ENCODE measurements around the gene CCDC177. TPM values are rescaled to one million over a fixed set of nuclear protein-coding genes. Genes with fewer than 3 reads are reported as not detected.
"Not testable (repeated sequence)": the region's sequence is repeated elsewhere in the genome, so short reads cannot be mapped to it uniquely, and the experiment has no call there.

The CCDC177 gene
- total RNA-seq, 1 donor from 2014 or later: not detected

DNA sequence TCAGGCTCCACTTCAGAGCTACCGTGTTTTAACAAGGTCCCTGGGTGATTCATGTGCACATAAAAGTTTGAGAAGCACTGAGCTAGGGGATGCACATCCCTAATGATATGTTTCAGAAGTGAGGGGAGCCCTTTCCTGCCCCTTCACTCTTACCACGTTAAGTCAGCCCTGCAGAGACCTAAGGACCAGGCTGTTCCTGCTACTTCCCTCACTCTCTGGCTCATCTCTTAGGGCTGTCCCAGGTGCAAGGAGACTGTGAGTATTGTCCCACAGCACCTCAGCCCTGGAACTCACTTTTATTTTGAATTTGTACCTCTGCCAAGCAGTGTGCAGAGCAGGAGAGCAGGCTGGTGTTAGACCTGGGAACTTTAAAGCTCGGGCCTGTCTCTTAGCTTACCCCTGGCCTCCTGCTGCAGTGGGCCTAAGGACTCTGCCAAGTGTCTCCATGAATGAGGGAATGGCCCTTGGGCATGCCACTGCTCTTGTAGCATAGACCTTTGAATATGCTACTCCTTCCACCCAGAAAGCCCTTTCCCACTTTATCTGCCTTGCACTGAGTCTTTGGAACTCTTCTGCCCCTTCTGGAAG lies 25.7 kb upstream of the CCDC177 start:
- no peak for DNase-seq (ENCODE audit: low read depth, low spot score)

DNA sequence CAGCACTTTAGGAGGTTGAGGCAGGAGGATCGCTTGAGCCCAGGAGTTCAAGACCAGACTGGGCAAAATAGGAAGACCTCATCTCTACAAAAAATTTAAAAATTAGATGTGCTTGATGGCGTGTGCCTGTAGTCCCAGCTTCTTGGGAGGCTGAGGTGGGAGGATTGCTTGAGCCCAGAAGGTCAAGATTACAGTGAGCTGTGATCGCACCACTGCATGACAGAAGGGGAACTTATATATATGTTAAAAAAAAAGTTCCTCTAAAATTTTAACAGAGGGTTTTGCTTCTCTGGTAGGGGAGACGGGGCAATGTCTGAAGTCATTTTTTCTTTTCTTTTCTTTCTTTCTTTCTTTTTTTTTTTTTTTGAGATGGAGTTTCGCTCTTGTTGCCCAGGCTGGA lies 24.8 kb upstream of the CCDC177 start:
- not testable (repeated sequence) for DNase-seq (ENCODE audit: low read depth, low spot score)

DNA sequence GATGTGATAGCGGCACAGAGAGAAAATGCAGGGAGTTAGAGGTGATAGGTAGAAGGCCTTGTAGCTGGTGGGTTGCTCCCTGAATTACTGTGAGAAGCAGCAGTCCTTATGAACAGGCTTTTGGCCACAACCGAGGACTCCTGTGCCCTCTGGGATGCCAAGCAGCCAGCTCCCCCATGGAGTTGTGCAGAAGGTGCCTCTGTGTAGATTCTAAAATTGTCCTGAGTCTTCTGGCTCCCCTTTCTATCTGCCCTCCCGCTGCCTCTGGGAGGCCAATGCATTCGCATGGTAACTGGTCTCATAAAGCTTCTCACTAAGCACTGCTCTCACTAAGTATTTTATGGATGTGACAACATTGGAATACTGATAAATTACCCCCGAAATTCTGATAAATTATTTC lies 20.7 kb upstream of the CCDC177 start:
- no peak for DNase-seq (ENCODE audit: low read depth, low spot score)

DNA sequence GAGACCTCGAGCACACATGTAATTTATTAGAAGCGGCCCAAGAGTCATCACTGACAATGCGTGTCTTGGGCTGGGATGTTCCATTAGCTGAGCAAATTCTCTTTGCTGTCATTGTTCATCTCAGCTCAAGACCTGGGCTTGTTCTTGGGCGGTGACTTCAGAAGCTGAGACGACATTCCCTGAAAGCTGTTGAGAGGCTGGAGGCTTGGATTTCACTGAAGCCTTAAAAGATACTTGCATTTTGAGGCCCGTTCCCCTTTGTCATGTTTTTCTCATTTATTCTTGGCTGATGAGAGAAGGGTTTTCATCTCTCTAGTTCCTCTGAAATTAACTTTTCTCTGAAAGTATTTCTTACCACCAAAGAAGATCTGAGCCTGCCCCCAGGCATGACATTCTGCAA lies 20.2 kb upstream of the CCDC177 start:
- no peak for DNase-seq (ENCODE audit: low read depth, low spot score)

DNA sequence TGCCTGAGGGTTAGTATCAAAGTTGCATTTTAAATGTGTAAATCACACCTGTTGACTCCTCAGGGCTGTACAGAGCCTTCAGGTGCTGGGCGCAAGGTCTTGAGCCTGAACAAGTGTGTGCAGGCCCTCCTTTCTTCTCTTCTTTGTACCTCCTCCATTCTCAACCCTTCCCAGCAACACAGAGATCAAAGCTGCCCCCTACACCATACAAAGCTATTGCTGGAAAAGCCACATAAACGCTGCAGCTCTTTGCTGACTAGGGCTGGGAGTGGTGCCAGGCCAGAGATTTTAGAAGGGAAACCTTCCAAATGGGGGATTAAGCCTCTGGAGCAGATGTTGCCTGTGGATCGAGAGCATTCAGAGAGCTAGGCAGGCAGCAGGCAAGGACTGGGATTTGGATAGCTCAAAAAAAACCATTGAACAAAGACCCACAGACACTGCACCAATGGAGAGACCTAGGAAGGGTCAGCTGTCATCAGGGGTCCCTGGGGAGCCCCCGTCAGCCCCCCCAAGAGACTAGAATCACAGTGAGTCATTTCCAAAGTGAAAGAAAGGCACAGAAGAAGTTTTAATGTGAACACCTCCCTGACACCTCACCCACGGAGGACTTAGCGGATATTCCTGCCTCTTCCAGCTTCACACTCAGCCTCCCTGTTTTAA lies 18.5 kb upstream of the CCDC177 start:
- no peak for DNase-seq (ENCODE audit: low read depth, low spot score)

DNA sequence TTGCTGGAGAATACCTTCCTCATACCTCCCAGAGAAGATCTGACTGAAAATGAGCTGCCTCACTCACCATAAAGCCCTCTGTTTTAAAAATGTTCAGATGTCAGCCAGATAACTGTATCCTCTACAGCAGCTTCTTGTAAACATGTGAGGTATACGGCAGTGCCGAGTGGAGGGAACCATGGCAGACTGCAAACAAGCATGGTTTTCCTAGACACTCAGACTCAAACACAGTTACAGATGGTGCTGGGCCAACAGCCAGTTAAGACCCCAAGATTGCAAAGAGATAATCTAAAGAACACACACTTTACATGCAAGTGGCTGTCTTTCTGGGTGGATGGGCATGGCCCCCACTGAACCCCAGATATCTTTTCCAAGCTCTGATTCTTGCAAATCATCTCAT lies 16.6 kb upstream of the CCDC177 start:
- no peak for DNase-seq (ENCODE audit: low read depth, low spot score)

DNA sequence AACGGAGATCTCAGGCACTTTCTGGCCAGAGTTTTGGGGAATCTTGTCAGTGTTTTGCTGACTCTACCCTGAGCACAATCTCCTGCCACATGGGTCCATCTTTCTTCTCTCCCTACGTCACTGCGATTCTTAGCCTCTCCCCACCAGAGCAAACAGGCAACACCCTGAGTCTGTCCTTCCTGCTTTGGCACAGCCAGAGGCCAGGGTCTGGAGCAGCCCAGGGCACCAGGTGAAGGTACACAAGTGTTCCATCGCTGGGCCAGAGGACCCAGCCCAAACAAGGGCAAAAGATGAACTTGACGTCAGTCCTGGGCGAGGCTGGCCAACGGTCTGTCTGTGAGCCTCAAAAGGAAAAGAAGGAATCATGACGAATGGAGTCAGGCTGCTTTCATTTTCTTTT lies 12.7 kb upstream of the CCDC177 start:
- no peak for DNase-seq (ENCODE audit: low read depth, low spot score)

DNA sequence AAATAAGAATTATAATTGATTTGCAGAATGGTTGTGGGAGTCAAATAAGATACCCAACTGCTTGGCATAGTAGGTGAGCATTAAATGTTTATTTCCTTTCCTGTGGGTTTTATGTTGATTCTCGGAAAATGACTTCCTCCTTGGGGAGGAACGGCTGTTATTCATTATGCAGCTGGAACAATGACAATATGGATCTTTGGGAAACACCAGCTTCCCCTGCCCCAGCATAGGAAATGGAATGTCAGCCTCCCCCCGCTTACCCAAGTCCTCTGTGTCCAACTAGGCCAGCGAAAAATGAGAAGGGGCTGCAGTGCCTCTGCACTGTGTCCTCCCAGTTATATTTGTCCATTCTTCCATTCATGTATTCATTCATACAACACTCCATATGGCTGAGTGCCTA lies 11.7 kb upstream of the CCDC177 start:
- DNase-seq (ENCODE audit: low read depth, low spot score): peak; percentile 49

DNA sequence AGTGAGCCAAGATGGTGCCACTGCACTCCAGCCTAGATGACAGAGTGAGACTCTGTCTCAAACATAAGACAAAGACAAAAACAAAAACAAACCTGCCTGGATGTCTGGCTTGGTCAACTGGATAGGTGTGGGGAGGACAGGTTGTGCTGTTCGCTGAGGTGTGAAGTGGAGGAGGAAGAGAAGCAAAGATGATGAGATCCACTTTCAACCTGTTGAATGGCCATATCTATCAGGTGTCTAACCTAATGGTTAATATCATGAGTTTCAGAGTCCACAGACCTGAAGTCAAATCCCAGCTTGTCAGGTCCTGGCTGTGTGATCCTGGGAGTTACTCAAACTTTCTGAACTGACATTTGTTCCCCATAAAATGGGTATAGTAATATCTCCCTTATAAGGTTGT lies 9.7 kb upstream of the CCDC177 start:
- DNase-seq (ENCODE audit: low read depth, low spot score): no peak

DNA sequence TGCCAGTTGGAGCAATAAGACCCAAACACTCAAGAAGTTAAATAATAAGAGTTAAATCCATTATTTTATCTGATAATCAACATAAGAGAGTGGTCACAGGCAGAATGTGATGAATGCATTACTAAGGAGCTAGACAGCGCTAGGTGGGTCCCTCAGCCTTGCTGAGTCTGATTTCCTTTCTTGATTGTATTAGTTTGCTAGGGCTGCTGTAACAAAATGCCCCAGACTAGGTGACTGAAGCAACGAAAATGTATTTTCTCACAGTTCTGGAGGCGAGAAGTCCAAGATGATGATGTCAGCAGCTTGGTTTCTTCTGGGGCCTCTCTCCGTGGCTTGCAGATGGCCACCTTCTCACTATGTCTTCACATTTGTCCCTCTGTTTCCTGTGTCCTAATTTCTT lies 8.2 kb upstream of the CCDC177 start:
- DNase-seq (ENCODE audit: low read depth, low spot score): no peak

DNA sequence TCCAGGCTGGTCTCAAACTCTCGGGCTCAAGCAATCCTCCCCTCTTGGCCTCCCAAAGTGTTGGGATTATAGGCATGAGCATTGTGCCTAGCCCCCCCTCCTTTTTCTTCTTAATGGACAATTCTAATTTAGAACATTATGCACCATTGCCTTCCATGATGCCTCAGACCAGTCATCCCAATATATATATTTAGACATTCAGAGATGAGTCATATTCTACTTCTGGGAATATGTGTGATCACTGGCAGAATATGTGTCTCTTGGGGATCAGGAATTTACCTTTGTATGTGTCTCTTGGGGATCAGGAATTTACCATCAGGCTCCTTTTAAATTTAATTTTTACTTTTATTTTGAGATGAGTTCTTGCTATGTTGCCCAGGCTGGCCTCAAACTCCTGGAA lies 7.5 kb upstream of the CCDC177 start:
- no peak for DNase-seq (ENCODE audit: low read depth, low spot score)

DNA sequence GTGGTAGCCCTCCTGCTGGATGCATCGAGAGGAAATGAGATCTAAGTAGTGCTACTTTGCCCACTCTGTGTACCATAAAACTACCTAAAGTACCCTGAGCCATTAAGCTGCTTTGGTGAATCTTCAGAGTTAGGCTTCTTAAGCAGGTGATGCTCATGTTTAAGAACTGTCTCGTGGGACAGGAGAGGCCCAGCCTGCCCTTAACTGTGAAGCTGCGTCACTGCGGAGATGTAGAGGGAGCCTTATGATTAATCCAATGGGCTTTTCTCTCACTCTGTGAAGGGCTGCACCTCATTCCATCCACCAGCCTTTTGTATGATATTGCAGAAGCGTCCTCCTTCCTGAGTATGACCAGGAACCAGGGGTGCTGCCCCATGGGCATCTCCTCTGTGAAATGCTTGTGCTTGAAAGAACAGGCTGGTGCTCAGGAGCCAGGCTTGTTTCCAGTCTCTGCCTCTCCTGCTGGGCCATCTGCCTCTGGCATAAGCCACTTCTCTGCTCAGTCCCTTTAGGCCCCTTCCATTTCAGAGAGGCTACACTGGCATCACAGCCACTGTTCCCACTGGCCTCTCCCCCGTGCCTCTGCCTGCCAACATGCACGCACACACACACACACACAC lies 6.8 kb upstream of the CCDC177 start:
- no peak for DNase-seq (ENCODE audit: low read depth, low spot score)

DNA sequence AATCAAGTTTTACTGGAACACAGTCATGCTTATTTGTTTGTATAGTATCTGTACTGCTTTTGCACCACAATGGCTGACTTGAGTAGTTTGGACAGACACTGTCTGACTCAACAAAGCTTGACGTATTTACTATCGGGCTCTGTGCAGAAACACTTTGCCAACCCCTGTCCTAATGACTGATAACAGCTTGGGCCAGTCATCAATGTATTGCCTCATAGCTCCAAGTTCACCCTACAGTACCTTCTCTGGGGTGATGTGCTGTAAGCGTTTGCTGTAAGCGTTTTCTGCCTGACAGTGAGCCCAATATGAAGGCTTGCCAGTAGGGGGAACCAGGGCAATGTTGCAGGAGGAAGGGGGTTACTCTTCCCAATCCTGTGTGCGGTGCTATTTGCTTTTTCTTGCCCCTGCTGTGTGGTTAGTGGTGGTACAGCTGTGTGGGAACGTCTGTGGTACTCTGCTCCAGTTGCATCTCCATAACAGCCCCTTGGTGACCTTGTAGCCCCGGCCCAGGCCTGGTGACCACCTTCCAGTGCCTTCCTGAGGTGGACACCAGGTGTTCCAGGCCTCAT lies 5.4 kb upstream of the CCDC177 start:
- no peak for DNase-seq (ENCODE audit: low read depth, low spot score)

DNA sequence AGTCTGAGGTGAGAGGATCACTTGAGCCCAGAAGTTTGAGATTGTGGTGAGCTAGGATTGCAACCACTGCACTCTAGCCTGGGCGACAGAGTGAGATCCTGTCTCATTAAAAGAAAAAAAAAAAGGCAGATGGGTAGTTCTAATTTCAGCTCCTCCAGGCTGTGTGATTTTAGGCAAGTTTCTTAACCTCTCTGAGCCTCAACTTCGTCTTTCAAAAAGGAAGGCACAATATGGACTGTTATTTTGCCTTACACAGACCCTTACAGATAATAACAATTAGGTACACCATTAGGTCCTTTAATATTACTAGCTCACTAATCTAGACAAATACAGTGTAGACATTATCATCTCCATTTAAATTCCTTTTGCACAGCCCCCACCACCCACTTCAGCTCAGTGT lies 4.8 kb upstream of the CCDC177 start:
- no peak for DNase-seq (ENCODE audit: low read depth, low spot score)

DNA sequence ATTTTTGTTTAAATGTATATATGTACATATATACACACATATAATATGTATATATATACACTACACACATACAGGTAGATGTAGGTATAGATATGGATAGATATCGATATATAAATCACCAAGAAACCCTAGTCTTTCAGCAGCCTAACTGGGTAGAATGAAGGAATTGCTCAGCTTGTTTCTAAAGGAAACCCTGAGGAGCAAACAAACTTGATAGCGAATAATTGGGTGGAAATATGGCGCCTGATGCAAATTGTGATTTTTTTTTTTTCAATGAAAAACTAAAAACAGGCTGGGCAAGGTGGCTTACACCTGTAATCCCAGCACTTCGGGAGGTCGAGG lies 254 bp upstream of the CCDC177 start:
- no peak for DNase-seq (ENCODE audit: low read depth, low spot score)

DNA sequence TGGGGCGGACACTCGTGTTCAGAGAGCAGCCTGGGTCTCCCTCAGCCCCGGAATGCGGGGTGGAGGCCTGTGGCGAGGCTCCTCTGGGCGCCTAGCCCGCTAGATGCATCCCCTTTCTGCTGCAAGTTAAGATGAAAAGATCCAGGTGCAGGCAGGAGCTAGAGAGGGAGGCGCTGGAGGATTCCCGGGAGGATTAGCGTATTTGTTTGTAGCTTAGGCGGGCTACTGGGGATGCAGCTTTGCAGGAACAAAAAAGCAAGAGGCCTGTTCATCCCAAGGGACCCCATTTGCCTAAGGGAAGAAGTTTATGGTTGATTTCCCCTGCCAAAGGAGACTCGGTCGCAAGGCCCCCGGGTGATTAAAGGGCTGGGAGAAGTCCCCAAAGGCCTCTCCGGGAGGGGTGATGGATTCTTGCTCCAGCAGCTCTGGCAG lies 824 bp downstream of the CCDC177 start:
- no peak for DNase-seq (ENCODE audit: low read depth, low spot score)

DNA sequence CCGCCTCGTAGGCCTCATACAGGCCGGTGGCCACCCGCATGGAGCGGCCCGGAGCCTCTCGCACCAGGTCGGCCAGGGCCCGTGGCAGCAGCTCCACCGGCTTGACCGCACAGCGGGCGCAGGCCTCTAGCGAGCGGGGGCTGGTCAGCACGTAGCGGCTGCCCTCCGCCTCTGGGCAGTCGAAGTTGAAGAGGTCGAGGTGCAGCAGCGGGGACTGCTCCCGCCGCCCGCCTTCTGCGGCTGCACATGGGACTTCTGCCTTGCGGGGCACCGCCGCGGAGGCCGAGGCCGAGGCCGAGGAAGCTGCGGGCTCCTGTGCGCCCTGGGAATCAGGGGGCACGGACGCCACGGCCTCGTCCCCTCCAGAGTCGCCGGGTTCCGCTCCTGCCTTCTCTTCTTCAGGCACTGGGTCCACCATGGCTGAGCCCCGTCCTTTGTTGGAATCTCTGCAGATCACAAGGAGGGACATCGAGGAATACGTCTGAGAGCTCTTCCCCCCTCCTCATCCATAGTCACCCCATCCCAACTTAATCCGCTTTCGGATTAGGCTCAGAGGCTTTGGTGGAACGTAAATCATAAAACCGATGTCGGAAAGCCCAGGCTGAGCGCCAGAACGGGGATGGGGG lies 1.4 kb downstream of the CCDC177 start:
- no peak for DNase-seq (ENCODE audit: low read depth, low spot score)

DNA sequence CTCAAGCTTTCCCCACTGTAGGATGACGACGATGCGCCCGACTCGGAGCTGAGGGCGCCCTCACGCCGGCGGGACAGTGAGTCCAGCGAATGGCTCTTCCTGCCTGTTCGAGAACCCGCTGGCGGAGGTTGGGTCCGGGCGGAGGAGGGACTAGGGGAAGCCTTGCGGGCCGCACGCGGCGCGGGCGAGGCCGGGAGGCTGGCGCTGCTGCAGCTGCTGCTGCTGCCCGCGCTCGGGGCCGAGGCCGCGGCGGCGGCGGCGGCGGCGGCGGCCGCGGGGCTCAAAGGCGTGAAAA lies 1.9 kb downstream of the CCDC177 start:
- no peak for DNase-seq (ENCODE audit: low read depth, low spot score)

DNA sequence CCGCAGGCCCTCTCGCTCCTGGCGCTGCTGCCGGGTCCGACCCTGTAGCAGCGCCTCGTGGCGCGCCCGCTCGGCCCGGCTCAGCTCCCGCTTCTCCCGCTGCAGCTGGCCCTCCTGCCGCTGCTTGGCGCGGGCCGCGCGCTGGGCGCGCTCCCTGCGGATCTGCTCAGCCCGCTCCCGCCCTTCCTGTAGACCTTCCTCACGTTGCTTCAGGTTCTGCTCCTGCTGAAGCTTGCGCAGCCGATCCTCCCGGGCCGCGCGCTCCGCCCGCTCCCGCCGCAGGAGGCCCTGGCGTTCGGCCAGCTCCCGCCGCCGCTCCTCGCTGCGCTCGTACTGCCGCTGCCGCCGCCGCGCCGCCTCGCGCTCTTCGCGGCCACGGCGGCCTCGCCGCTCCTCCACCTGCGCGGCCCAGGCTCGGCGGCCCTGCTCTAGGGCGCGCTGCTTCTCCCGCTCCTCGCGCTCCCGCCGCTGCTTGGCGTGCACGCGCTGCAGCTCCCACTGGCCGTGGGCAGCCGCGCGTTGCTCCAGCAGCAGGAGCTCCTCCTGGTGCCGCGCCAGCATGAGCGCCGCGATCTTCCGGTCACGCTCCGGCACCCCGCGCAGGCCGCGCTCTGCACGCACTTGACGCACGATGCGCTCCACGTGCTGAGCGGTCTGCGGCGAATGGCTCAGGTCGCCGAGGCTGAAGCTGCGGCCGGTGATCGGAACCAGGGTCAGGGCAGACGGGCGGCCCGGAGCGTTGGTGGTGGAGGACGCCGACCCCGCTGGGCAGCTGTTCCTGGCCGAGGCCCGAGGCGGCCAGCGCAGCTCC lies 2.4 kb downstream of the CCDC177 start:
- no peak for DNase-seq (ENCODE audit: low read depth, low spot score)

DNA sequence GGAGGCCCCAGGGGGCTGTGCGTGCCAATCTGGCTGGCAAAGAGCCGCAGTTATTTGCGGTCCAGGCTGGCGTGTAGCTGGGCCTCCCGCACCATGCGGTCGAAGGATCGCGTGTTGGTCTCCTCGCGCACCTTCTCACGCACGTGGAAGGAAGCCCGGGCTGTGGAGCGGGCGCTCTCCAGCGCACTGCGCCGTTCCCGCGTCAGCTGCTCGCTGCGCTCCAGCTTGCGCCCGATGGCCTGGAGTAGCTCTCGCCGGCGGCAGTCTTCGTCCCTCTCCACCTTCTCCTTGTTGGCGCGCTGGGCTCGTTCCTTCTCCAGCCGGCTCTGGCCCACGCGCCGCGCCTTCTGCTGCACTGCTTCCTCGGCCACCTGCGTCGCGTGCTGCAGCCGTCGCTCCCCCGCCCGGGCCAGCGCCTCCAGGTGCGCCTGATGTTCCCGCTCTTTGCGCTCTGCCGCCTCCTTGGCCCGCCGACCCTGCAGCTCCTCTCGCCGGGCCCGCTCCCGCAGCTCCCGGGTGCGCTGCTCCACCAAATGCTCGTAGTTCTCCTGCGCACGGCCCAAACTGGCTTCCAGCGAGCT lies 3.1 kb downstream of the CCDC177 start:
- DNase-seq (ENCODE audit: low read depth, low spot score): no peak

DNA sequence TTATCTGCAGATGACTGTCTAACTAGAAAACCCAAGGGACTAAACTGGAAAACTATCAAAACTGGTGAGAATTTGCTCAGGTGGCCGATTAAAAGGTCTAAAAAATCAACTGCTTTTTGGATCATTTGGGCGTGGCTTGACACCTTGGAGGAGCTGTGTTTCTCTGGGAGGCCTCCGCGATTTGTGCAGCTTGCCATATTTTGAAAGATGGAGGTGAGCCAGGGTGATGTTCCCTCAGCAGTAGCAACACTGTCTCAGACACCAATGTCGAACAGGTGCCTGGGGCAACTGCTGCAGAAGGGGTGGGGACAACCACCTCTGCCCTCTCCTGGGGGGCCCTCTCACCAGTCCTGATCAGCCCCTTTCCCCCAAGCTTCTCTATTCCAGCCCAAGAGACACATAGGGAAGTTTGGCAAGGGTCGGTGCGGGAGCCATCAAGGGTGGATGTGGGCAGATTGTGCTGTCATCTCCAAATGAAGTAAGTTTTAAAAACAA lies 3.8 kb downstream of the CCDC177 start:
- no peak for DNase-seq (ENCODE audit: low read depth, low spot score)
